Measurements from ENCODE around the gene PTAFR.

PTAFR gene

GRCh38 chr1:28155628-28156027 is 20.9 kb downstream of the PTAFR start:
- no peak for TF ChIP-seq FOXP2 (optimal IDR thresholded peaks at IDR 0.05; ENCODE audit: borderline replicate concordance, extremely low read depth, extremely low read length, insufficient read depth)
- no peak for TF ChIP-seq TAF1 (IDR thresholded peaks at IDR 0.05; ENCODE audit: borderline replicate concordance, insufficient read depth, low read length)
- TF ChIP-seq SIN3A (IDR thresholded peaks at IDR 0.05; ENCODE audit: borderline replicate concordance, insufficient read depth, low read length), result no peak
- no peak for TF ChIP-seq POLR2AphosphoS5 (IDR thresholded peaks at IDR 0.05; ENCODE audit: low read depth, low read length)

- TF ChIP-seq FOXP2 (optimal IDR thresholded peaks at IDR 0.05; ENCODE audit: borderline replicate concordance, extremely low read depth, extremely low read length, insufficient read depth) (no peak), TAF1 (IDR thresholded peaks at IDR 0.05; ENCODE audit: borderline replicate concordance, insufficient read depth, low read length) (no peak), SIN3A (IDR thresholded peaks at IDR 0.05; ENCODE audit: borderline replicate concordance, insufficient read depth, low read length) (no peak), POLR2AphosphoS5 (IDR thresholded peaks at IDR 0.05; ENCODE audit: low read depth, low read length) (no peak)
- TF ChIP-seq, protein P1, sequence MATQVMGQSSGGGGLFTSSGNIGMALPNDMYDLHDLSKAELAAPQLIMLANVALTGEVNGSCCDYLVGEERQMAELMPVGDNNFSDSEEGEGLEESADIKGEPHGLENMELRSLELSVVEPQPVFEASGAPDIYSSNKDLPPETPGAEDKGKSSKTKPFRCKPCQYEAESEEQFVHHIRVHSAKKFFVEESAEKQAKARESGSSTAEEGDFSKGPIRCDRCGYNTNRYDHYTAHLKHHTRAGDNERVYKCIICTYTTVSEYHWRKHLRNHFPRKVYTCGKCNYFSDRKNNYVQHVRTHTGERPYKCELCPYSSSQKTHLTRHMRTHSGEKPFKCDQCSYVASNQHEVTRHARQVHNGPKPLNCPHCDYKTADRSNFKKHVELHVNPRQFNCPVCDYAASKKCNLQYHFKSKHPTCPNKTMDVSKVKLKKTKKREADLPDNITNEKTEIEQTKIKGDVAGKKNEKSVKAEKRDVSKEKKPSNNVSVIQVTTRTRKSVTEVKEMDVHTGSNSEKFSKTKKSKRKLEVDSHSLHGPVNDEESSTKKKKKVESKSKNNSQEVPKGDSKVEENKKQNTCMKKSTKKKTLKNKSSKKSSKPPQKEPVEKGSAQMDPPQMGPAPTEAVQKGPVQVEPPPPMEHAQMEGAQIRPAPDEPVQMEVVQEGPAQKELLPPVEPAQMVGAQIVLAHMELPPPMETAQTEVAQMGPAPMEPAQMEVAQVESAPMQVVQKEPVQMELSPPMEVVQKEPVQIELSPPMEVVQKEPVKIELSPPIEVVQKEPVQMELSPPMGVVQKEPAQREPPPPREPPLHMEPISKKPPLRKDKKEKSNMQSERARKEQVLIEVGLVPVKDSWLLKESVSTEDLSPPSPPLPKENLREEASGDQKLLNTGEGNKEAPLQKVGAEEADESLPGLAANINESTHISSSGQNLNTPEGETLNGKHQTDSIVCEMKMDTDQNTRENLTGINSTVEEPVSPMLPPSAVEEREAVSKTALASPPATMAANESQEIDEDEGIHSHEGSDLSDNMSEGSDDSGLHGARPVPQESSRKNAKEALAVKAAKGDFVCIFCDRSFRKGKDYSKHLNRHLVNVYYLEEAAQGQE (IDR thresholded peaks at IDR 0.05; ENCODE audit: insufficient read depth in 1 of 2, low read depth in 2 of 2, low read length in 2 of 2), result no peak
Measured at GRCh38 chr1:28154078-28154594, 22.4 kb downstream of the PTAFR start.

GRCh38 chr1:28150125-28150780 is 26.2 kb downstream of the PTAFR start:
- no peak for TF ChIP-seq SIN3A (IDR thresholded peaks at IDR 0.05; ENCODE audit: borderline replicate concordance, insufficient read depth, low read length)
- TF ChIP-seq TAF1 (IDR thresholded peaks at IDR 0.05; ENCODE audit: borderline replicate concordance, insufficient read depth, low read length), result no peak
- TF ChIP-seq POLR2AphosphoS5 (IDR thresholded peaks at IDR 0.05; ENCODE audit: low read depth, low read length), result no peak
- TF ChIP-seq, protein P1 (IDR thresholded peaks at IDR 0.05; ENCODE audit: insufficient read depth in 1 of 2, low read depth in 2 of 2, low read length in 2 of 2), result no peak
- no peak for TF ChIP-seq FOXP2 (optimal IDR thresholded peaks at IDR 0.05; ENCODE audit: borderline replicate concordance, extremely low read depth, extremely low read length, insufficient read depth)

DNA sequence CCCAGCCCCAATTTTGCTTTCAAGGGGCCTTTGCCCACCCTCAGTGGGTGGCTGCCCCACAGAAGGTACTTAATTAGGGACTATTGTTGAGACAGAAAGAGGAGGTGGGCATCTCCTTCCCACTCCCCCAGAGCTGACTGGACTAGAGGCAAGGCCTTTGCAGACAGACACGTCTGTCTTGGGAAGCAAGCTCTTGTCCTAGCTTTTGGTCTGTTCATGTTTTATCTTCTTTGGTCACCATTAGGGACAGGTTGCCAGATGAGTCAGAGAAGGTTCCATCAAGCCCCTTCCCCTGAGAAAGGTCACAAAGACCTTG is 27.7 kb downstream of the PTAFR start:
- TF ChIP-seq FOXP2 (optimal IDR thresholded peaks at IDR 0.05; ENCODE audit: borderline replicate concordance, extremely low read depth, extremely low read length, insufficient read depth), result no peak
- no peak for TF ChIP-seq SIN3A (IDR thresholded peaks at IDR 0.05; ENCODE audit: borderline replicate concordance, insufficient read depth, low read length)
- TF ChIP-seq, protein P1 (IDR thresholded peaks at IDR 0.05; ENCODE audit: insufficient read depth in 1 of 2, low read depth in 2 of 2, low read length in 2 of 2), result no peak
- no peak for TF ChIP-seq TAF1 (IDR thresholded peaks at IDR 0.05; ENCODE audit: borderline replicate concordance, insufficient read depth, low read length)
- no peak for TF ChIP-seq POLR2AphosphoS5 (IDR thresholded peaks at IDR 0.05; ENCODE audit: low read depth, low read length)

DNA sequence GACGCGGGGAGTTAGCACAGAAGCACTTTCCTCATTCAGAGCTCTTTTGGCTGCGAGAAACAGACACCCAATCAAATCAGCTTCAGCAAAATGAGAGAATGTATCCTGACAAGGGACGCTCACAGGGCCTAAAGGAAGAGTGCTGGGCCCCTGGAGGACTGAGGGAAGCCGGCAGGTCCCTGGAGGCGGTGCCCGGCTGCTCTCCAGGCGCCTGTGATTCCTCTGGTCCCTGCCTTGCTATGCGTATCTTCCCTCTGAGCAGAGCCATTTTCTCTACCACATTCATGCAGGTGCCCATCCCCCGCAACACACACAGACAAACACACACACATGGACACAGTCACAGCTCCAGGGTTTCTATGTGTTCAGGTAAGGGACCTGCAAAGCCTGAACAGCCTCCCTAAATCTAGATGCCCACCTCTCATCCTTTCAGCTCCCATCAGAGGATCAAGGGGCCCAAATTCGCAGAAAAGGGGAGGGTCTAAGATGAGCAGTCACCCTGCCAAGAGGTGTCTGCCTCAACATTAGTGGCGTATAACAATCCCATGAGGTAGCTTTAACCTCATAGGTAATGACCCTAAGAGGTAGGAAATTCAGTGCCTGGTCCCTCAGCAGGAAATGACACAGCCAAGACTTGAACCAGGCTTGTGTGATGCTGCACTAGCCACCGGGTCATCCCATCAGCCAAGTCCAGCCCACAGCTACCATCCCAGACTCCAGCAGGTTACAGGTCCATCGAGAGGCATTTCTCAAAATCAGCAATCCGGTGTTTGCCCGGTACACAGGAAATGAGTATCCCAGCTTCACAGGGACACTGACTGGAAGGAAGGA is 29.0 kb downstream of the PTAFR start:
- TF ChIP-seq, protein P1 (IDR thresholded peaks at IDR 0.05; ENCODE audit: insufficient read depth in 1 of 2, low read depth in 2 of 2, low read length in 2 of 2), result no peak
- TF ChIP-seq POLR2AphosphoS5 (IDR thresholded peaks at IDR 0.05; ENCODE audit: low read depth, low read length) (no peak), FOXP2 (optimal IDR thresholded peaks at IDR 0.05; ENCODE audit: borderline replicate concordance, extremely low read depth, extremely low read length, insufficient read depth) (no peak), TAF1 (IDR thresholded peaks at IDR 0.05; ENCODE audit: borderline replicate concordance, insufficient read depth, low read length) (no peak), SIN3A (IDR thresholded peaks at IDR 0.05; ENCODE audit: borderline replicate concordance, insufficient read depth, low read length) (no peak)
